Measurements from ENCODE around the gene NSMF. TPM values are rescaled to one million over a fixed set of nuclear protein-coding genes. Genes with fewer than 3 reads are reported as not detected.

The NSMF gene
- total and polyA plus RNA-seq, 8 donors: 11.7 to 84.9 (median 41.6) TPM

DNA sequence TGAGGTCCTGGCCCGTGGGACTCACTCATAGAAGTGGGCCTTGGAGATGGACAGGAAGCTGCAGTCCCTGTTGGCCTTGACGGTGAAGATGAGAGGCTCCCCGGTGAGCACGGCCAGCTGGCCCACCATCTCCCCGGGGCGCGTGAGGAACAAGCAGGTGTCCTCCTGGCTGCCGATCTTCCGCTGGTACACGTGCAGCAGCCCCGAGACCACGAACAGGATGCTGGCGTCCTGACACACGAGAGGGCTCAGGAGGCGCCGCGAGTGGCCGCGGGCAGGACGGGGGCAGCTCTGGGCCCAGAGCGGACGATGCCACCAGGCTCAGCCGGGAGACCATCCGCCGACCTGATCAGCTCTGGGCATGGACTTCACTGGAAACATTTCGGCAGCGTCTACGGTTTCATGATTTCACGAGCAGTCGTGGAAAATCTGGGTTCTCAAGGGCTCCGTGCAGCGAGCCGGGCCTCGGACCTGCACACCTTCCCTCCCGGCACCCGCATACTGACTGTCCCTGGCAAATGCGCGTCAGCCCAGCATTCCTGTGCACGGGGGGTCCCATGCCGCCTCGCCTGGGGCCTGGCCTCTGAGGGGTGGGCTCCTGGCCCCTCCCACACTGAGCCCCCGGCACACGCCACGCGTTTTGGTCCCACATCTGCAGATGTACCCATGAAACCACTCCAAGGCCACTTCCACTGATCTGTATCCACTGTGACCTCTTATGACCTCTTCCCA is 41.7 kb upstream of the NSMF start:
- TF ChIP-seq, protein P1, sequence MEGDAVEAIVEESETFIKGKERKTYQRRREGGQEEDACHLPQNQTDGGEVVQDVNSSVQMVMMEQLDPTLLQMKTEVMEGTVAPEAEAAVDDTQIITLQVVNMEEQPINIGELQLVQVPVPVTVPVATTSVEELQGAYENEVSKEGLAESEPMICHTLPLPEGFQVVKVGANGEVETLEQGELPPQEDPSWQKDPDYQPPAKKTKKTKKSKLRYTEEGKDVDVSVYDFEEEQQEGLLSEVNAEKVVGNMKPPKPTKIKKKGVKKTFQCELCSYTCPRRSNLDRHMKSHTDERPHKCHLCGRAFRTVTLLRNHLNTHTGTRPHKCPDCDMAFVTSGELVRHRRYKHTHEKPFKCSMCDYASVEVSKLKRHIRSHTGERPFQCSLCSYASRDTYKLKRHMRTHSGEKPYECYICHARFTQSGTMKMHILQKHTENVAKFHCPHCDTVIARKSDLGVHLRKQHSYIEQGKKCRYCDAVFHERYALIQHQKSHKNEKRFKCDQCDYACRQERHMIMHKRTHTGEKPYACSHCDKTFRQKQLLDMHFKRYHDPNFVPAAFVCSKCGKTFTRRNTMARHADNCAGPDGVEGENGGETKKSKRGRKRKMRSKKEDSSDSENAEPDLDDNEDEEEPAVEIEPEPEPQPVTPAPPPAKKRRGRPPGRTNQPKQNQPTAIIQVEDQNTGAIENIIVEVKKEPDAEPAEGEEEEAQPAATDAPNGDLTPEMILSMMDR (IDR thresholded peaks at IDR 0.05): no peak
- TF ChIP-seq EP300 (IDR thresholded peaks at IDR 0.05): no peak
- TF ChIP-seq POLR2A (IDR thresholded peaks at IDR 0.05): no peak
- TF ChIP-seq POLR2AphosphoS5 (IDR thresholded peaks at IDR 0.05): no peak
- Histone ChIP-seq H3K4me1 (no peaks in the 10 kb centered on the region), H3K27me3 (no peaks in the 10 kb centered on the region), H3K27ac (no peak overlapping the region), H3K9me3 (no peaks in the 10 kb centered on the region), H3K36me3 (peaks cover 0 to 61% (median 43%) of the 10 kb centered on the region in 4 donors), H3K4me3 (no peak overlapping the region)
- DNase-seq: no peak
- intact Hi-C loops (cut with DNase I; ENCODE audit: low total_unique reads): no loop called here
- 91 to 95% (median 93%) methylated on average over 31 to 45 of the region's 45 CpGs for WGBS, 5 donors

DNA sequence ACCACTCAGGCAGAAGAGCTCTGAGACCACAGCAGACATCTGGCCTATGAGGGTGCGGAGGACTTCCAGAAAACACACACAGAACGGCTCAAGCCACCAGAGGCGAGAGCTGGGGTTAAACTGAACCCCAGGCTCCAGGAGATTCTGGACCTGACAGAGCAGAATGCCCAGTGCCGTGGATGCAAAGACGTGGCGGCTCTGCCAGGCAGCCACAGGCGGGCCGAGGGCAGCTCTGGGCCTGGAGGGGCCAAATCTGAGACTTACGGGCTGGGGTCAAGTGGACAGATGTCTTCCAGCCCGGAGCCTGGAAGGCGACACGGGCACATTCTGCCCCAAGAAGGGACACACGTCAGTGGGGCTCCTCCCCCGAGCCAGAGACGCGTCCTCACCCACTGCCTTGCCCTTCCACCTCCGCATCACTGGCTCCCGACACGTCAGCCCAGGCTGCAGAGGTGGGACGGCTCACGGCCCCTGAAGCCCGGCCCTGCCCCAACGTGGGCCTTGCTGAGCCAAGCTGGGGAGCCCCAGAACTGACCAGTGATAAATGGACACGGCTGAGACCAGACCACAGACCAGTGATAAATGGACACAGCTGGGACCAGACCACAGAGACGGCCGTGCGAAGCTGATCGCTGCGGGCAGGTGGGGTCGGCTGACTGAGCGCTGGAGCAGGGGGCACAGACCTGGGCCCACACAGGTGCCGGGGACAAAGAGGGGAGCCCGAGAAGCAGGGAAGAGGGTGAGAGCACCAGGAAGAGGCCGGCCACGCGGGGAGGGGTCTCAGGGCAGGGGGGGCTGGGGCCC is 40.9 kb upstream of the NSMF start:
- DNase-seq: no peak
- intact Hi-C loops (cut with DNase I; ENCODE audit: low total_unique reads): no loop called here
- H3K27me3 ChIP-seq: no peaks in the 10 kb centered on the region

DNA sequence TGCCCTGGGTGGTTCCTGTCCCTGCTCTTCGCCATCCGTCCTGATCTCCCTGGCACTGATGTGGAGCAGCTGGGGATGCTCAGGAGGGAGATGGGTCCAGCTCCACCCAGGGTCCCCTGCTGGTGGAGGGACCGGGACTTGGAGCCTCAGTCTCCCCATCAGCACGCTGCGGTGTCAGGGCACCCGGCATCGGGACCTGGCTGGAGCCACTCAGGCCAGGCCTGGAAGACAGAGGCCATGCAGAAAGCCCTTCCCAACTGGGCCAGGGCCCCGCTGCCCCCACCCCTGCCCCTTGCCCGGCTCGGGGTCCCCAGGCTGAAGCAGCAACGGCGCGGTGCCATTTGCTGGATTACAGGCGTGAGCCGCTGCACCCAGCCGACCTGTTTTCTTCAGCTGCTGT is 40.3 kb upstream of the NSMF start:
- peaks cover 0 to 60% (median 46%) of the 10 kb centered on the region in 4 donors for H3K36me3 ChIP-seq
- no peaks in the 10 kb centered on the region for H3K9me3 ChIP-seq
- H3K27ac ChIP-seq: no peak overlapping the region
- intact Hi-C loops (cut with DNase I; ENCODE audit: low total_unique reads): no loop called here
- TF ChIP-seq, protein P1 (IDR thresholded peaks at IDR 0.05): no peak
- no peak for TF ChIP-seq POLR2A (IDR thresholded peaks at IDR 0.05)
- no peak for TF ChIP-seq EP300 (IDR thresholded peaks at IDR 0.05)
- TF ChIP-seq POLR2AphosphoS5 (IDR thresholded peaks at IDR 0.05): no peak
- H3K4me1 ChIP-seq: no peaks in the 10 kb centered on the region
- H3K27me3 ChIP-seq: no peaks in the 10 kb centered on the region
- H3K4me3 ChIP-seq: no peak overlapping the region
- WGBS, 5 donors: 93 to 100% (median 94%) methylated on average over 5 to 16 of the region's 16 CpGs
- no peak for DNase-seq

More for the DNA sequence above, 40.9 kb upstream of the NSMF start:
- no peaks in the 10 kb centered on the region for H3K9me3 ChIP-seq
- peaks cover 0 to 58% (median 43%) of the 10 kb centered on the region in 4 donors for H3K36me3 ChIP-seq
- H3K27ac ChIP-seq: no peak overlapping the region
- H3K4me1 ChIP-seq: no peaks in the 10 kb centered on the region
- no peak overlapping the region for H3K4me3 ChIP-seq
- TF ChIP-seq EP300 (IDR thresholded peaks at IDR 0.05): no peak
- TF ChIP-seq, protein P1 (IDR thresholded peaks at IDR 0.05): no peak
- TF ChIP-seq POLR2A (IDR thresholded peaks at IDR 0.05): no peak
- TF ChIP-seq POLR2AphosphoS5 (IDR thresholded peaks at IDR 0.05): no peak
- WGBS, 5 donors: 86 to 95% (median 93%) methylated on average over 34 to 36 of the region's 36 CpGs

DNA sequence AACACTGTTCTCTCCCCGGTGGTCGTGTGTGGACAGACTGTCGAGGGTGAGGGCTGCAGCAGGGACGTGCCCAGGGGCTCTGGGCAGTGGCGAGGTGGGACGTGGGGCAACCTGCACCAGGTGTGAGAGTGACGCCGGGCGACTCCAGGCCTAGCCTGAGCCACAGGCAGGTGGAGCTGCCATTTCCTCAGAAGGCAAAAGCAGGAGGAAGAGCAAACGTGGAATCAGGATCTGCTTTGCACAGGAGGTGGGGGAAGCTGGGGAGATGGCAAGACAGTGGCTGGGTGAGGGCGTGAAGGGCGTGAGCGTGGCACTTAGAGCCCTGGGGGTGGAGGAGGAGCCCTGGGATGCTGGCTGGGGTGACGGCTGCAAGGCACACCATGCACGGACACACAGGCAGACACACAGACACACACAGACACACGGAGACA is 39.6 kb upstream of the NSMF start:
- Histone ChIP-seq H3K9me3 (no peaks in the 10 kb centered on the region), H3K27me3 (no peaks in the 10 kb centered on the region), H3K4me3 (no peak overlapping the region), H3K4me1 (no peaks in the 10 kb centered on the region), H3K27ac (no peak overlapping the region), H3K36me3 (peaks cover 0 to 57% (median 46%) of the 10 kb centered on the region in 4 donors)
- 86 to 92% (median 88%) methylated on average over 16 of the region's 16 CpGs for WGBS, 5 donors
- no peak for DNase-seq
- no peak for TF ChIP-seq POLR2A (IDR thresholded peaks at IDR 0.05)
- no peak for TF ChIP-seq POLR2AphosphoS5 (IDR thresholded peaks at IDR 0.05)
- no peak for TF ChIP-seq EP300 (IDR thresholded peaks at IDR 0.05)
- TF ChIP-seq, protein P1 (IDR thresholded peaks at IDR 0.05): no peak
- intact Hi-C loops (cut with DNase I; ENCODE audit: low total_unique reads): no loop called here

All from stomach (tissue), 9 donors.